Gastrocnemius medialis (tissue), 4 donors: Measurements from ENCODE around the gene COL6A3.

Experiments used
- POLR2A ChIP-seq, 2 donors: fragments of 450-650 bp; IDR thresholded peaks; one replicate each; pipeline ENCODE4 v1.6.1; 2017; ENCODE audit warnings: antibody characterized with exemption in 2 of 2, mild to moderate bottlenecking in 2 of 2, moderate library complexity in 2 of 2
- TF ChIP-seq, protein P1 (sequence below), 5 experiments: fragments of 450-650 bp in 3 of 5; fragments of 200-600 bp in 2 of 5; sonication (generic) in 2 of 5; IDR thresholded peaks in 4 of 5; conservative IDR thresholded peaks in 1 of 5; 1 replicate in 4 of 5; 2 replicates in 1 of 5; pipeline ENCODE4 v1.5.1; 2016 to 2019; ENCODE audit warnings: antibody characterized with exemption in 5 of 5, mild to moderate bottlenecking in 3 of 5, moderate library complexity in 3 of 5

DNA sequence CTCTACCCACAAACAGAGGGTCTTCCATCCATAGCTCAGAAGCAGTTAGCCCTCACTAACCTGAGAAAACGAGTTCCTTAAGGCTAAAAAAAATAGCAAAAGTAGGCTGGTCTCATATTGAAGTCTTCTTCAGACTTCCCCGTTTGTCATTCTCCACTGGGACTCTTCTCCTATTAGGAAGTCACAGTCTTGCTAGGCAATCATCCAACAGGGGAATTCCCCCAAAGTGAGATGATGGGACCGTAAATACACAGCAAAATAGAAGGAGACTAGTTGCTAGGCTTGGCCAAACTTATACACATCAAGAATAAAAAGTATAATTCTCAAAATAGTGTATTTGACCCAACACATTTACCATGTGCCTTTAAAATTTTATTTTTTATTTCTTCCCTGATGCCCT is 34.3 kb downstream of the COL6A3 start:
- TF ChIP-seq, protein P1, sequence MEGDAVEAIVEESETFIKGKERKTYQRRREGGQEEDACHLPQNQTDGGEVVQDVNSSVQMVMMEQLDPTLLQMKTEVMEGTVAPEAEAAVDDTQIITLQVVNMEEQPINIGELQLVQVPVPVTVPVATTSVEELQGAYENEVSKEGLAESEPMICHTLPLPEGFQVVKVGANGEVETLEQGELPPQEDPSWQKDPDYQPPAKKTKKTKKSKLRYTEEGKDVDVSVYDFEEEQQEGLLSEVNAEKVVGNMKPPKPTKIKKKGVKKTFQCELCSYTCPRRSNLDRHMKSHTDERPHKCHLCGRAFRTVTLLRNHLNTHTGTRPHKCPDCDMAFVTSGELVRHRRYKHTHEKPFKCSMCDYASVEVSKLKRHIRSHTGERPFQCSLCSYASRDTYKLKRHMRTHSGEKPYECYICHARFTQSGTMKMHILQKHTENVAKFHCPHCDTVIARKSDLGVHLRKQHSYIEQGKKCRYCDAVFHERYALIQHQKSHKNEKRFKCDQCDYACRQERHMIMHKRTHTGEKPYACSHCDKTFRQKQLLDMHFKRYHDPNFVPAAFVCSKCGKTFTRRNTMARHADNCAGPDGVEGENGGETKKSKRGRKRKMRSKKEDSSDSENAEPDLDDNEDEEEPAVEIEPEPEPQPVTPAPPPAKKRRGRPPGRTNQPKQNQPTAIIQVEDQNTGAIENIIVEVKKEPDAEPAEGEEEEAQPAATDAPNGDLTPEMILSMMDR (IDR thresholded peaks at IDR 0.05 in 4 of 5, conservative IDR thresholded peaks at IDR 0.05 in 1 of 5), result no peak
- no peak for TF ChIP-seq POLR2A (IDR thresholded peaks at IDR 0.05)
